Psoas muscle (tissue), 8 donors: ENCODE results near the gene ACAP3. TPM values are rescaled to one million over a fixed set of nuclear protein-coding genes. Genes with fewer than 3 reads are reported as not detected.

ENCODE experiments used
- ATAC-seq, 4 donors: fragments of 200-7000 bp; cut with Tn5 transposase; one replicate each; pipeline ENCODE4 v1.9.1; 2020; ENCODE audit warnings: moderate library complexity in 3 of 4, mild to moderate bottlenecking in 2 of 4
- DNase-seq, 2 donors: peaks; one replicate each; pipeline ENCODE4 v3.0.0-alpha.2; 2020
- H3K27ac ChIP-seq: fragments of 200-600 bp; one replicate; pipeline ENCODE4 v1.8.0; 2022
- H3K27me3 ChIP-seq, 3 donors: fragments of 200-600 bp in 1 of 3; one replicate each; pipeline versions ENCODE4 v1.6.1 to v1.8.0; 2013 to 2022; ENCODE audit warnings: low read length in 2 of 3, mild to moderate bottlenecking in 2 of 3, moderate library complexity in 1 of 3; ENCODE audit not compliant: insufficient read depth in 3 of 3
- H3K36me3 ChIP-seq, 2 donors: fragments of 200-600 bp in 1 of 2; one replicate each; pipeline versions ENCODE4 v1.6.1 to v1.8.0; 2013 to 2022; ENCODE audit warnings: low read depth in 1 of 2, mild to moderate bottlenecking in 1 of 2, moderate library complexity in 1 of 2; ENCODE audit not compliant: insufficient read depth in 1 of 2
- H3K4me1 ChIP-seq: fragments of 200-600 bp; one replicate; pipeline ENCODE4 v1.8.0; 2022
- H3K4me3 ChIP-seq: fragments of 200-600 bp; one replicate; pipeline ENCODE4 v1.8.0; 2022; ENCODE audit warnings: mild to moderate bottlenecking
- H3K9me3 ChIP-seq: fragments of 200-600 bp; one replicate; pipeline ENCODE4 v1.8.0; 2022
- WGBS, 3 donors: extraction: QIAGEN DNeasy Blood & Tissue Kit; methylation state at CpG; one replicate each; pipeline versions ENCODE4 v1.1.6 to v1.1.7; 2013; 5-methylcytosine and 5-hydroxymethylcytosine counted together
- intact Hi-C, 2 donors: fragments of 100-400 bp; cut with DNase I; formaldehyde crosslinking; loops; one replicate each; pipeline versions ENCODE4 v1.11.0 to v1.14.2; 2022
- polyA plus RNA-seq, 3 donors: library from polyadenylated mRNA; stranded (reverse); fragments of 200-250 nt; gene quantifications; one replicate each; pipeline ENCODE4 v1.2.3, GENCODE V29; 2013
- total RNA-seq, 4 donors: library from RNA; stranded (reverse); fragmentation: NEBNext Ultra II Directional in 2 of 4; extraction: Animal tissue kit (Norgen Biotek cat#: 25700) in 2 of 4; gene quantifications; one replicate each; pipeline versions ENCODE4 v1.2.1 to v1.2.4, GENCODE V29; 2021 to 2023
- TF ChIP-seq, protein P1 (sequence below): fragments of 200-600 bp; IDR thresholded peaks from one replicate; pipeline ENCODE4 v1.8.0; 2022; ENCODE audit warnings: antibody characterized with exemption
- donor health status: healthy with polysubstance abuse.
- donor health status: DM: no; HTN: no; CAD: no; lungs with moderate emphysema.
- donor health status: Bipolar disorder and iron deficiency.
- donor health status: healthy.
- donor health status: DM: yes; HTN: yes; CAD: no.
- donor health status: DM: no; HTN: no; CAD: no.
- donor health status: DM: no; HTN: no; CAD: no.
- donor health status: DM: yes; HTN: yes; CAD: no.

ACAP3 gene
- total and polyA plus RNA-seq, 7 donors = 14.7 to 32.0 (median 23.7) TPM

DNA sequence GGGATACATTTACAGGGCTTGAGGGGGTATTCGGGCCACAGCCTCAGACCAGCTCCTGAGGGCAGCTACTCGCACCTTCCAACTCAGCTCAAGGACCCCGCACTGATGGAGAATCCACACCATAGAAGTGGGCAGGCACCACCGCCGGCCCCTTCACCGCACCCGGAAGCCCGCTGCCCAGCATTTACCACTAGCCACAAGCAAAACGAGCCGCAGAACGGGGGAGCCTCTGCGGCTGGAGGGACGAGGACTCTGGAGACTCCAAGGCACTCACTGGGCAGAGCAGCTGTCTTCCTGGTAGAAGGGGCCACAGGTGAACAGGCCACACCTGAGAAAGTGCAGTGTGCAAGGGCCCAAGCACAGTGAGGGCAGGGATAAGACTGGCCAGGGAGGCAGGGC lies 39.4 kb downstream of the ACAP3 start:
- Histone ChIP-seq H3K27me3 (no peaks in the 10 kb centered on the region), H3K4me1 (peaks cover 35% of the 10 kb centered on the region), H3K4me3 (no peak overlapping the region), H3K9me3 (no peaks in the 10 kb centered on the region), H3K27ac (no peak overlapping the region), H3K36me3 (peaks cover 0 to 58% of the 10 kb centered on the region in 2 donors)
- ATAC-seq (no peak), DNase-seq (no peak)
- intact Hi-C loops = no loop called here
- TF ChIP-seq, protein P1, sequence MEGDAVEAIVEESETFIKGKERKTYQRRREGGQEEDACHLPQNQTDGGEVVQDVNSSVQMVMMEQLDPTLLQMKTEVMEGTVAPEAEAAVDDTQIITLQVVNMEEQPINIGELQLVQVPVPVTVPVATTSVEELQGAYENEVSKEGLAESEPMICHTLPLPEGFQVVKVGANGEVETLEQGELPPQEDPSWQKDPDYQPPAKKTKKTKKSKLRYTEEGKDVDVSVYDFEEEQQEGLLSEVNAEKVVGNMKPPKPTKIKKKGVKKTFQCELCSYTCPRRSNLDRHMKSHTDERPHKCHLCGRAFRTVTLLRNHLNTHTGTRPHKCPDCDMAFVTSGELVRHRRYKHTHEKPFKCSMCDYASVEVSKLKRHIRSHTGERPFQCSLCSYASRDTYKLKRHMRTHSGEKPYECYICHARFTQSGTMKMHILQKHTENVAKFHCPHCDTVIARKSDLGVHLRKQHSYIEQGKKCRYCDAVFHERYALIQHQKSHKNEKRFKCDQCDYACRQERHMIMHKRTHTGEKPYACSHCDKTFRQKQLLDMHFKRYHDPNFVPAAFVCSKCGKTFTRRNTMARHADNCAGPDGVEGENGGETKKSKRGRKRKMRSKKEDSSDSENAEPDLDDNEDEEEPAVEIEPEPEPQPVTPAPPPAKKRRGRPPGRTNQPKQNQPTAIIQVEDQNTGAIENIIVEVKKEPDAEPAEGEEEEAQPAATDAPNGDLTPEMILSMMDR = no peak
- WGBS, 3 donors = 91 to 96% (median 91%) methylated on average over 13 of the region's 13 CpGs

DNA sequence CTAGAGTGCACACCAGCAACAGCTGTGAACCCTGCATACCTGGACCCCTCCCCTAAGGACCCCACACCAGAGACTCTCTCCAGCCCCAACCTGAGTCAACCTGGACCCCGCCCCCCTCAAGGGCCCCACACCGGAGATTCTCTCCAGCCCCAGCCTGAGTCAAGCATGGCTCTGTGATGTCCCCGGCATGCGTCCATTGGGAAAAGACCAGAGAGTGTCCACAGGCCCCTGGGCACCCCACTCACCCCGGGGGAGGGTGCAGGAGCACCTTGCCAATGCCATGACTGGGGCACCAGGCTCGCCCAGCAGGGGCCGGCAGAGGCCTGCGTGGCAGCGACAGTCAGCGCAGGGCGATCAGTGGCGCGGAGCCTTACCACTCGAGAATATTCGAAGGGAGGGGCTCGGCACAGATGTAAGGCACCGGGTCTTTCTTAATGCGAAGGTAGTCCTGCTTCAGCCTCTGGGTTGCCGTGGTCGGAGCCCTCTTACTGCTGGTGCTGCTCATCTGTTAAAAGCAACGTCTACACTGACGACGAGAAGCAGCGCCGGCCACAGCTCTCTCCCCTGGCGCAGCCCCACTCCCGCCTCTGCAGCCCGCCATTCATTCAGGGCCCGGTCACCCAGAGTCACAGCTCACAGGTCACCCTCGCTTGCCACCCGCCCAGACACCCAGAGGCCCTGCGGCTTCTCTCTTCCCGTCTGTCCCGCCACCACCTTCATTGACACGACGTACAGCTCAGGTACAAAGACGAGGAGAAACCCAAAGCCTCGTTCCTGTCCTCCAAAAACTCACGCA lies 40.0 kb downstream of the ACAP3 start:
- Histone ChIP-seq H3K4me3 (no peak overlapping the region), H3K36me3 (peaks cover 0 to 64% of the 10 kb centered on the region in 2 donors), H3K27me3 (no peaks in the 10 kb centered on the region), H3K27ac (no peak overlapping the region), H3K9me3 (no peaks in the 10 kb centered on the region), H3K4me1 (peaks cover 34% of the 10 kb centered on the region)
- intact Hi-C loops = no loop called here
- TF ChIP-seq, protein P1 = no peak
- 90 to 95% (median 92%) methylated on average over 39 of the region's 39 CpGs for WGBS, 3 donors
- ATAC-seq = no peak
- no peak for DNase-seq

DNA sequence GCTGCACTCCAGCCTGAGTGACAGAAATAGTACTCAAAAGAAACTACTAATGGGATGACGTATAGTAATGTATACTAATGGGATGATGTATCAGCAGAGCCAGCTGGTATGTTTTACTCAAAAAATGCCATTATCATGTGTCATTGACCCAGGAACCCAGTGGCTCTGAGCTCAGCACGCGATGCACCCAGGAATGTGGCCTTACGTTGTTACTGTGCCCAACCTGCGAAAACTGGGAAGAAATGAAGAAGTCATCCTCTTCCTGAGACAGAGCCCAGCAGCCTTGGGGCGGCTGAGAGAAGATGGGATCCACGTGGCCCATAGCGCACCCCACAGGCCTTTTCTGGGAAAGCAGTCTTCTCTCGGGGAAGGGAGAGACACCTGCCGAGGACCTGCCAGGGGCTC lies 42.9 kb downstream of the ACAP3 start:
- no peaks in the 10 kb centered on the region for H3K27me3 ChIP-seq
- DNase-seq = no peak
- 77 to 83% (median 83%) methylated on average over 10 of the region's 10 CpGs for WGBS, 3 donors
- peaks cover 0 to 85% of the 10 kb centered on the region in 2 donors for H3K36me3 ChIP-seq
- H3K27ac ChIP-seq = no peak overlapping the region
- no peak overlapping the region for H3K4me3 ChIP-seq
- peak in 3 of 4 donors; percentile 22 to 25 (median 24) for ATAC-seq
- H3K9me3 ChIP-seq = no peaks in the 10 kb centered on the region
- H3K4me1 ChIP-seq = peaks cover 6% of the 10 kb centered on the region
- TF ChIP-seq, protein P1 = no peak
- intact Hi-C loops = no loop called here

DNA sequence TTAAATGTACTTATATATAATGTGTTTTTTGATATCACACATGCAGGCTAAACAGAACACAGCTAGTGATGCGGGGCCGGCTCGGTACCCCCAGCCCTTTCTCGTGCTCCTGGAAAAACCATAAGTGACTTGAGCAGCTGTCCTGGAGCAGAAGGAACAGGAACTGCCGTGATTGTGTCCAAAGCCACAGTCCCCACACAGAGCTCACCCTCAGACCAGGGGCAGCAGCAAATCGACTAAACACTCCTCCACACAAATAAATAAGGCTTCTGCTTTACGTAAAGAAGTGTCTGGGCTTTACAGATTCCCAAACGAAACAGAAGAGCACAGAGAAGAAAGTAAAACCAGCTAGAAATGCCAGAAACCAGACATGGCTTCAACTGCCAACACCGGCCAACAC lies 43.7 kb downstream of the ACAP3 start:
- DNase-seq (no peak), ATAC-seq (no peak)
- Histone ChIP-seq H3K4me1 (no peaks in the 10 kb centered on the region), H3K9me3 (no peaks in the 10 kb centered on the region), H3K36me3 (peaks cover 0 to 93% of the 10 kb centered on the region in 2 donors), H3K27me3 (no peaks in the 10 kb centered on the region), H3K27ac (no peak overlapping the region), H3K4me3 (no peak overlapping the region)
- intact Hi-C loops = no loop called here
- TF ChIP-seq, protein P1 = no peak
- WGBS, 3 donors = 75 to 81% (median 79%) methylated on average over 9 of the region's 9 CpGs
